GM23338 (cell line): Measurements from ENCODE around the gene KLK1. TPM values are rescaled to one million over a fixed set of nuclear protein-coding genes. Genes with fewer than 3 reads are reported as not detected.

ENCODE experiments used
- ATAC-seq: fragments of 200-7000 bp; cut with Tn5 transposase; 3 replicates; pipeline ENCODE4 v1.9.1; 2020
- DNase-seq: peaks from one replicate; pipeline ENCODE4 v3.0.0-alpha.2; 2015; ENCODE audit warnings: low spot score
- H2AFZ ChIP-seq: fragments of 200-600 bp; sonication (generic); 2 replicates; pipeline ENCODE4 v1.8.0; 2016; ENCODE audit warnings: antibody characterized with exemption, mild to moderate bottlenecking, moderate library complexity
- H3F3A ChIP-seq: fragments of 200-600 bp; sonication (generic); replicated peaks from 2 replicates; pipeline ENCODE4 v1.8.0; 2017; ENCODE audit warnings: antibody characterized with exemption, mixed run types, low read depth
- H3K27ac ChIP-seq: fragments of 200-600 bp; sonication (generic); 2 replicates; pipeline ENCODE4 v1.6.1; 2016; ENCODE audit warnings: low read depth
- H3K27me3 ChIP-seq: fragments of 200-600 bp; sonication (generic); 2 replicates; pipeline ENCODE4 v1.8.0; 2016; ENCODE audit warnings: mild to moderate bottlenecking, mixed run types, moderate library complexity; ENCODE audit not compliant: insufficient read depth
- H3K36me3 ChIP-seq: fragments of 200-600 bp; sonication (generic); 2 replicates; pipeline ENCODE4 v1.8.0; 2016; ENCODE audit warnings: mild to moderate bottlenecking; ENCODE audit not compliant: insufficient read depth
- H3K4me1 ChIP-seq: fragments of 200-600 bp; sonication (generic); 2 replicates; pipeline ENCODE4 v1.8.0; 2016; ENCODE audit warnings: mild to moderate bottlenecking, moderate library complexity; ENCODE audit not compliant: insufficient read depth
- H3K4me2 ChIP-seq: fragments of 200-600 bp; sonication (generic); 2 replicates; pipeline ENCODE4 v1.7.1; 2017; ENCODE audit warnings: mixed run types
- H3K4me3 ChIP-seq: fragments of 200-600 bp; sonication (generic); 2 replicates; pipeline ENCODE4 v1.6.1; 2016; ENCODE audit warnings: mixed run types
- H3K79me2 ChIP-seq: fragments of 200-600 bp; sonication (generic); replicated peaks from 2 replicates; pipeline ENCODE4 v1.8.0; 2017; ENCODE audit warnings: mild to moderate bottlenecking; ENCODE audit not compliant: insufficient read depth
- H3K9me2 ChIP-seq: fragments of 200-600 bp; sonication (generic); 2 replicates; pipeline ENCODE4 v1.8.0; 2017; ENCODE audit not compliant: insufficient read depth
- H4K20me1 ChIP-seq: fragments of 200-600 bp; sonication (generic); replicated peaks from 2 replicates; pipeline ENCODE4 v1.8.0; 2017; ENCODE audit warnings: mild to moderate bottlenecking; ENCODE audit not compliant: insufficient read depth
- H3K27ac Mint-ChIP-seq: 2 replicates; pipeline ENCODE4 v1.8.0; 2020; ENCODE audit warnings: inconsistent platforms, mild to moderate bottlenecking, moderate library complexity, mixed read lengths
- H3K27me3 Mint-ChIP-seq: 3 replicates; pipeline ENCODE4 v1.8.0; 2022; ENCODE audit warnings: low read depth, mild to moderate bottlenecking, moderate library complexity, mixed read lengths, inconsistent platforms; ENCODE audit not compliant: insufficient read depth, poor library complexity
- H3K36me3 Mint-ChIP-seq: 3 replicates; pipeline ENCODE4 v1.8.0; 2021; ENCODE audit warnings: low read depth, mild to moderate bottlenecking, inconsistent platforms, moderate library complexity, mixed read lengths
- H3K4me1 Mint-ChIP-seq: 3 replicates; pipeline ENCODE4 v1.8.0; 2020; ENCODE audit warnings: mild to moderate bottlenecking, inconsistent platforms, mixed read lengths
- H3K4me3 Mint-ChIP-seq: 3 replicates; pipeline ENCODE4 v1.8.0; 2021; ENCODE audit warnings: moderate library complexity, mild to moderate bottlenecking, inconsistent platforms, mixed read lengths
- H3K9me3 Mint-ChIP-seq: 3 replicates; pipeline ENCODE4 v1.8.0; 2020; ENCODE audit warnings: moderate library complexity, mild to moderate bottlenecking, inconsistent platforms, mixed read lengths
- CREB1 ChIP-seq: fragments of 250-450 bp; sonication (Bioruptor Pico); IDR thresholded peaks from 2 replicates; pipeline ENCODE4 v1.5.0; 2020; ENCODE audit warnings: low read depth, mild to moderate bottlenecking, moderate library complexity
- ETS1 ChIP-seq: IDR thresholded peaks from 2 replicates; pipeline ENCODE4 v1.6.1; 2016; ENCODE audit warnings: antibody characterized with exemption
- EZH2 ChIP-seq: fragments of 200-600 bp; sonication (generic); IDR thresholded peaks from one replicate; pipeline ENCODE4 v1.8.0; 2017; ENCODE audit warnings: antibody characterized with exemption, mild to moderate bottlenecking, low read depth; ENCODE audit not compliant: unreplicated experiment
- EZH2phosphoT487 ChIP-seq: fragments of 200-600 bp; sonication (generic); IDR thresholded peaks from one replicate; pipeline ENCODE4 v1.8.1; 2018; ENCODE audit warnings: antibody characterized with exemption; ENCODE audit not compliant: unreplicated experiment
- JUNB ChIP-seq: IDR thresholded peaks from one replicate; pipeline ENCODE4 v1.6.1; 2016; ENCODE audit warnings: antibody characterized with exemption; ENCODE audit not compliant: unreplicated experiment
- POLR2AphosphoS5 ChIP-seq: IDR thresholded peaks from 2 replicates; pipeline ENCODE4 v1.6.1; 2016; ENCODE audit warnings: antibody characterized with exemption, low read depth
- STAT1 ChIP-seq: IDR thresholded peaks from one replicate; pipeline ENCODE4 v1.6.1; 2016; ENCODE audit warnings: antibody characterized with exemption; ENCODE audit not compliant: unreplicated experiment
- ZNF114 ChIP-seq: fragments of 250-450 bp; sonication (Bioruptor Pico); IDR thresholded peaks from 2 replicates; pipeline ENCODE4 v1.5.0; 2020; ENCODE audit warnings: mild to moderate bottlenecking, moderate library complexity
- ZNF331 ChIP-seq: fragments of 250-450 bp; sonication (Bioruptor Pico); IDR thresholded peaks from 2 replicates; pipeline ENCODE4 v1.5.0; 2020; ENCODE audit warnings: low read depth, mild to moderate bottlenecking, moderate library complexity
- ZNF462 ChIP-seq: fragments of 250-450 bp; sonication (Bioruptor Pico); IDR thresholded peaks from 2 replicates; pipeline ENCODE4 v1.5.0; 2020; ENCODE audit warnings: mild to moderate bottlenecking, moderate library complexity
- polyA plus RNA-seq: library from polyadenylated mRNA; unstranded; fragments of >200 nt; fragmentation: Nextera tagmentation; extraction: Ambion mirVana; gene quantifications from 2 replicates; pipeline ENCODE4 v1.2.1, GENCODE V29; 2016
- total RNA-seq: library from RNA; depleted of rRNA; stranded (reverse); fragments of >200 nt; shearing (Covaris generic); gene quantifications from 2 replicates; pipeline ENCODE4 v1.2.3, GENCODE V29; 2014
- TF ChIP-seq, protein P1 (sequence below): IDR thresholded peaks from one replicate; pipeline ENCODE4 v1.6.1; 2018; ENCODE audit warnings: antibody characterized with exemption; ENCODE audit not compliant: unreplicated experiment
- TF ChIP-seq, protein P2 (sequence below), 2 experiments: fragments of 200-600 bp in 1 of 2; sonication (generic) in 1 of 2; conservative IDR thresholded peaks; 2 replicates each; pipeline versions ENCODE4 v1.5.1 to v1.6.1; 2016 to 2017; ENCODE audit warnings: antibody characterized with exemption in 2 of 2, low read depth in 2 of 2, mild to moderate bottlenecking in 2 of 2, moderate library complexity in 1 of 2

KLK1 gene
- total and polyA plus RNA-seq, 2 experiments from 2014 or later = 0.31 to 3.0 TPM

- Histone ChIP-seq H4K20me1 (no peaks in the 10 kb centered on the region), H3F3A (no peaks in the 10 kb centered on the region), H3K27ac (no peak overlapping the region), H3K4me3 (no peak overlapping the region), H3K27me3 (peaks cover 23% of the 10 kb centered on the region), H3K4me2 (no peak overlapping the region), H2AFZ (no peak overlapping the region), H3K79me2 (no peaks in the 10 kb centered on the region), H3K9me2 (no peaks in the 10 kb centered on the region), H3K4me1 (no peaks in the 10 kb centered on the region), H3K36me3 (no peaks in the 10 kb centered on the region)
- TF ChIP-seq STAT1 (no peak), ZNF331 (no peak), POLR2AphosphoS5 (no peak), CREB1 (CRISPR knock-in tag) (no peak), EZH2phosphoT487 (no peak), JUNB (no peak), EZH2 (no peak), ZNF462 (CRISPR knock-in tag) (no peak), ETS1 (no peak), ZNF114 (CRISPR knock-in tag) (no peak)
- TF ChIP-seq, protein P1, sequence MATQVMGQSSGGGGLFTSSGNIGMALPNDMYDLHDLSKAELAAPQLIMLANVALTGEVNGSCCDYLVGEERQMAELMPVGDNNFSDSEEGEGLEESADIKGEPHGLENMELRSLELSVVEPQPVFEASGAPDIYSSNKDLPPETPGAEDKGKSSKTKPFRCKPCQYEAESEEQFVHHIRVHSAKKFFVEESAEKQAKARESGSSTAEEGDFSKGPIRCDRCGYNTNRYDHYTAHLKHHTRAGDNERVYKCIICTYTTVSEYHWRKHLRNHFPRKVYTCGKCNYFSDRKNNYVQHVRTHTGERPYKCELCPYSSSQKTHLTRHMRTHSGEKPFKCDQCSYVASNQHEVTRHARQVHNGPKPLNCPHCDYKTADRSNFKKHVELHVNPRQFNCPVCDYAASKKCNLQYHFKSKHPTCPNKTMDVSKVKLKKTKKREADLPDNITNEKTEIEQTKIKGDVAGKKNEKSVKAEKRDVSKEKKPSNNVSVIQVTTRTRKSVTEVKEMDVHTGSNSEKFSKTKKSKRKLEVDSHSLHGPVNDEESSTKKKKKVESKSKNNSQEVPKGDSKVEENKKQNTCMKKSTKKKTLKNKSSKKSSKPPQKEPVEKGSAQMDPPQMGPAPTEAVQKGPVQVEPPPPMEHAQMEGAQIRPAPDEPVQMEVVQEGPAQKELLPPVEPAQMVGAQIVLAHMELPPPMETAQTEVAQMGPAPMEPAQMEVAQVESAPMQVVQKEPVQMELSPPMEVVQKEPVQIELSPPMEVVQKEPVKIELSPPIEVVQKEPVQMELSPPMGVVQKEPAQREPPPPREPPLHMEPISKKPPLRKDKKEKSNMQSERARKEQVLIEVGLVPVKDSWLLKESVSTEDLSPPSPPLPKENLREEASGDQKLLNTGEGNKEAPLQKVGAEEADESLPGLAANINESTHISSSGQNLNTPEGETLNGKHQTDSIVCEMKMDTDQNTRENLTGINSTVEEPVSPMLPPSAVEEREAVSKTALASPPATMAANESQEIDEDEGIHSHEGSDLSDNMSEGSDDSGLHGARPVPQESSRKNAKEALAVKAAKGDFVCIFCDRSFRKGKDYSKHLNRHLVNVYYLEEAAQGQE = no peak
- TF ChIP-seq, protein P2, sequence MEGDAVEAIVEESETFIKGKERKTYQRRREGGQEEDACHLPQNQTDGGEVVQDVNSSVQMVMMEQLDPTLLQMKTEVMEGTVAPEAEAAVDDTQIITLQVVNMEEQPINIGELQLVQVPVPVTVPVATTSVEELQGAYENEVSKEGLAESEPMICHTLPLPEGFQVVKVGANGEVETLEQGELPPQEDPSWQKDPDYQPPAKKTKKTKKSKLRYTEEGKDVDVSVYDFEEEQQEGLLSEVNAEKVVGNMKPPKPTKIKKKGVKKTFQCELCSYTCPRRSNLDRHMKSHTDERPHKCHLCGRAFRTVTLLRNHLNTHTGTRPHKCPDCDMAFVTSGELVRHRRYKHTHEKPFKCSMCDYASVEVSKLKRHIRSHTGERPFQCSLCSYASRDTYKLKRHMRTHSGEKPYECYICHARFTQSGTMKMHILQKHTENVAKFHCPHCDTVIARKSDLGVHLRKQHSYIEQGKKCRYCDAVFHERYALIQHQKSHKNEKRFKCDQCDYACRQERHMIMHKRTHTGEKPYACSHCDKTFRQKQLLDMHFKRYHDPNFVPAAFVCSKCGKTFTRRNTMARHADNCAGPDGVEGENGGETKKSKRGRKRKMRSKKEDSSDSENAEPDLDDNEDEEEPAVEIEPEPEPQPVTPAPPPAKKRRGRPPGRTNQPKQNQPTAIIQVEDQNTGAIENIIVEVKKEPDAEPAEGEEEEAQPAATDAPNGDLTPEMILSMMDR (conservative IDR thresholded peaks at IDR 0.05; ENCODE audit: low read depth in 2 of 2) = no peak
- peaks cover 31% of the 10 kb centered on the region for H3K36me3 Mint-ChIP-seq
- no peaks in the 10 kb centered on the region; the same call in 2 of the 3 replicates for H3K4me1 Mint-ChIP-seq
- no peak overlapping the region for H3K4me3 Mint-ChIP-seq
- DNase-seq (no peak), ATAC-seq (no peak)
- peaks cover 2% of the 10 kb centered on the region for H3K27me3 Mint-ChIP-seq
- H3K27ac Mint-ChIP-seq = no peak overlapping the region
- H3K9me3 Mint-ChIP-seq = peaks cover 97% of the 10 kb centered on the region
Measured at GRCh38 chr19:50770888-50771287, 52.7 kb downstream of the KLK1 start.
